Osteoblast (primary cell): ENCODE results near the gene SLC2A13. TPM values are rescaled to one million over a fixed set of nuclear protein-coding genes. Genes with fewer than 3 reads are reported as not detected.
"Not testable (repeated sequence)": the region's sequence is repeated elsewhere in the genome, so short reads cannot be mapped to it uniquely, and the experiment has no call there.

Experiments
- DNase-seq: peaks from one replicate; pipeline ENCODE4 v3.0.0; 2011; ENCODE audit warnings: low spot score, mixed read lengths; ENCODE audit not compliant: insufficient read length; ENCODE audit errors: missing footprints
- H2AFZ ChIP-seq: 2 replicates; pipeline ENCODE4 v1.6.0; 2011; ENCODE audit warnings: mild to moderate bottlenecking, low read length
- H3K27ac ChIP-seq: 2 replicates; pipeline ENCODE4 v1.5.1; 2011; ENCODE audit warnings: mild to moderate bottlenecking, low read depth, low read length, moderate library complexity
- H3K27me3 ChIP-seq: 2 replicates; pipeline ENCODE4 v1.6.0; 2012; ENCODE audit warnings: mild to moderate bottlenecking, control low read depth, inconsistent platforms, low read length, moderate library complexity; ENCODE audit not compliant: insufficient read depth
- H3K36me3 ChIP-seq: 2 replicates; pipeline ENCODE4 v1.5.1; 2011; ENCODE audit warnings: mild to moderate bottlenecking, low read length, control low read depth, moderate library complexity; ENCODE audit not compliant: insufficient read depth
- H3K4me1 ChIP-seq: 2 replicates; pipeline ENCODE4 v1.5.1; 2011; ENCODE audit warnings: mild to moderate bottlenecking, low read length, control low read depth, moderate library complexity; ENCODE audit not compliant: insufficient read depth
- H3K4me2 ChIP-seq: 2 replicates; pipeline ENCODE4 v1.6.0; 2011; ENCODE audit warnings: mild to moderate bottlenecking, low read length; ENCODE audit not compliant: insufficient read depth
- H3K4me3 ChIP-seq: fragments of 200-600 bp; sonication (generic); 3 replicates; pipeline ENCODE4 v1.5.1; 2012; ENCODE audit warnings: mild to moderate bottlenecking, low read length, inconsistent platforms; ENCODE audit not compliant: insufficient read depth
- H3K79me2 ChIP-seq: 2 replicates; pipeline ENCODE4 v1.6.0; 2012; ENCODE audit warnings: mild to moderate bottlenecking, low read length, control low read depth, inconsistent platforms; ENCODE audit not compliant: insufficient read depth
- H3K9me3 ChIP-seq: 2 replicates; pipeline ENCODE4 v1.5.1; 2011; ENCODE audit warnings: low read depth, low read length, control low read depth
- H4K20me1 ChIP-seq: 2 replicates; pipeline ENCODE4 v1.6.0; 2012; ENCODE audit warnings: mild to moderate bottlenecking, low read length, control low read depth; ENCODE audit not compliant: insufficient read depth
- CTCF ChIP-seq: IDR thresholded peaks from 2 replicates; pipeline ENCODE4 v1.5.1; 2011; ENCODE audit warnings: mild to moderate bottlenecking, low read depth, low read length, moderate library complexity; ENCODE audit errors: extremely low read depth
- total RNA-seq: library from RNA; depleted of rRNA; stranded (reverse); fragments of >200 nt; gene quantifications from 2 replicates; pipeline ENCODE4 v1.2.3, GENCODE V29; 2012

Gene SLC2A13
- total RNA-seq, 1 donor: 12.3 TPM

- no peak overlapping the region for H2AFZ ChIP-seq
- no peaks in the 10 kb centered on the region for H3K4me1 ChIP-seq
- DNase-seq: no peak
- no peak overlapping the region for H3K27ac ChIP-seq
- H3K36me3 ChIP-seq: no peaks in the 10 kb centered on the region
- TF ChIP-seq CTCF: no peak
- H3K9me3 ChIP-seq: no peaks in the 10 kb centered on the region
- no peaks in the 10 kb centered on the region for H4K20me1 ChIP-seq
- no peaks in the 10 kb centered on the region for H3K27me3 ChIP-seq
- H3K79me2 ChIP-seq: no peaks in the 10 kb centered on the region
- no peak overlapping the region for H3K4me2 ChIP-seq
- no peak overlapping the region for H3K4me3 ChIP-seq
Observed at GRCh38 chr12:39814626-39815025, 291.3 kb downstream of the SLC2A13 start.

GRCh38 chr12:39813776-39814175, 292.1 kb downstream of the SLC2A13 start:
- no peak for DNase-seq
- Histone ChIP-seq H3K4me2 (no peak overlapping the region), H4K20me1 (no peaks in the 10 kb centered on the region), H3K27me3 (no peaks in the 10 kb centered on the region), H3K36me3 (no peaks in the 10 kb centered on the region), H3K4me1 (no peaks in the 10 kb centered on the region), H3K79me2 (no peaks in the 10 kb centered on the region), H3K4me3 (no peak overlapping the region), H2AFZ (no peak overlapping the region), H3K27ac (no peak overlapping the region), H3K9me3 (no peaks in the 10 kb centered on the region)
- no peak for TF ChIP-seq CTCF

- not testable (repeated sequence) for H3K27me3 ChIP-seq, H4K20me1 ChIP-seq, H3K9me3 ChIP-seq, H3K79me2 ChIP-seq, H2AFZ ChIP-seq, H3K27ac ChIP-seq, H3K4me3 ChIP-seq, H3K4me1 ChIP-seq, DNase-seq, H3K4me2 ChIP-seq, H3K36me3 ChIP-seq
Observed at GRCh38 chr12:39812456-39812855, 293.4 kb downstream of the SLC2A13 start.

GRCh38 chr12:39807043-39807442, 298.8 kb downstream of the SLC2A13 start:
- TF ChIP-seq CTCF: peak; percentile 47

More at GRCh38 chr12:39807043-39807442, 298.8 kb downstream of the SLC2A13 start:
- H3K4me1 ChIP-seq: no peaks in the 10 kb centered on the region
- no peaks in the 10 kb centered on the region for H4K20me1 ChIP-seq
- H2AFZ ChIP-seq: no peak overlapping the region
- no peak overlapping the region for H3K4me3 ChIP-seq
- no peaks in the 10 kb centered on the region for H3K36me3 ChIP-seq
- H3K27ac ChIP-seq: no peak overlapping the region
- no peaks in the 10 kb centered on the region for H3K9me3 ChIP-seq
- H3K4me2 ChIP-seq: no peak overlapping the region
- no peaks in the 10 kb centered on the region for H3K79me2 ChIP-seq
- no peak for DNase-seq
- no peaks in the 10 kb centered on the region for H3K27me3 ChIP-seq
